Stimulated activated effector memory CD8-positive, alpha-beta T cell treated with anti-CD3 and anti-CD28 coated beads, Interleukin-12 subunit alpha, Interleukin-12 subunit beta, amount 100 ng/mL, for 72 hours (primary cell): ENCODE results near the gene COL20A1.
A peak's percentile ranks its signal among the peaks of the same experiment; 100 is the strongest.
"Not testable (repeated sequence)": the region's sequence is repeated elsewhere in the genome, so short reads cannot be mapped to it uniquely, and the experiment has no call there.

Experiments
- ATAC-seq: fragments of 150-1000 bp; cut with Tn5 transposase; 2 replicates; pipeline ENCODE4 v1.10.0; 2021
- DNase-seq, 2 donors: peaks; one replicate each; pipeline ENCODE4 v3.0.0; 2021 to 2022; ENCODE audit warnings: low spot score in 2 of 2
- H3K27ac Mint-ChIP-seq: one replicate; pipeline ENCODE4 v1.8.0; 2022; ENCODE audit warnings: mild to moderate bottlenecking, mixed read lengths
- H3K36me3 Mint-ChIP-seq: one replicate; pipeline ENCODE4 v1.8.0; 2022; ENCODE audit warnings: mild to moderate bottlenecking, mixed read lengths
- H3K4me1 Mint-ChIP-seq: one replicate; pipeline ENCODE4 v1.8.0; 2022; ENCODE audit warnings: mixed read lengths
- H3K4me3 Mint-ChIP-seq: one replicate; pipeline ENCODE4 v1.8.0; 2022; ENCODE audit warnings: mild to moderate bottlenecking, mixed read lengths
- H3K9me3 Mint-ChIP-seq: one replicate; pipeline ENCODE4 v1.8.0; 2022; ENCODE audit warnings: mixed read lengths

Gene COL20A1

DNA sequence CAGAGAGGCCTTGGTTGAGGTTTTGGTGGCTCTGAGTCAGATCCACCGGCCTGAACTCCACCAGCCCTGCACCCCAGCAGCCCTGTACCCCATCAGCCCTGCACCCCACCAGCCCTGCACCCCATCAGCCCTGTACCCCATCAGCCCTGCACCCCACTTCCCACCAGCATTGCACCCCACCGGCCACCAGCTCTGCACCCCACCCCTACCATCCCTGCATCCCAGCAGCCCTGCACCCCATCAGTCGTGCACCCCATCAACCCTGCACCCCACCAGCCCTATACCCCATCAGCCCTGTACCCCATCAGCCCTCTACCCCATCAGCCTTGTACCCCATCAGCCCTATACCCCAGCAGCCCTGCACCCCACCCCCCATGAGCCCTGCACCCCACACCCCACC, 82.5 kb downstream of the COL20A1 start:
- Mint-ChIP-seq H3K4me3 (no peak overlapping the region), H3K4me1 (no peaks in the 10 kb centered on the region), H3K36me3 (no peaks in the 10 kb centered on the region), H3K27ac (no peak overlapping the region), H3K9me3 (no peaks in the 10 kb centered on the region)
- DNase-seq (no peak), ATAC-seq (no peak)

DNA sequence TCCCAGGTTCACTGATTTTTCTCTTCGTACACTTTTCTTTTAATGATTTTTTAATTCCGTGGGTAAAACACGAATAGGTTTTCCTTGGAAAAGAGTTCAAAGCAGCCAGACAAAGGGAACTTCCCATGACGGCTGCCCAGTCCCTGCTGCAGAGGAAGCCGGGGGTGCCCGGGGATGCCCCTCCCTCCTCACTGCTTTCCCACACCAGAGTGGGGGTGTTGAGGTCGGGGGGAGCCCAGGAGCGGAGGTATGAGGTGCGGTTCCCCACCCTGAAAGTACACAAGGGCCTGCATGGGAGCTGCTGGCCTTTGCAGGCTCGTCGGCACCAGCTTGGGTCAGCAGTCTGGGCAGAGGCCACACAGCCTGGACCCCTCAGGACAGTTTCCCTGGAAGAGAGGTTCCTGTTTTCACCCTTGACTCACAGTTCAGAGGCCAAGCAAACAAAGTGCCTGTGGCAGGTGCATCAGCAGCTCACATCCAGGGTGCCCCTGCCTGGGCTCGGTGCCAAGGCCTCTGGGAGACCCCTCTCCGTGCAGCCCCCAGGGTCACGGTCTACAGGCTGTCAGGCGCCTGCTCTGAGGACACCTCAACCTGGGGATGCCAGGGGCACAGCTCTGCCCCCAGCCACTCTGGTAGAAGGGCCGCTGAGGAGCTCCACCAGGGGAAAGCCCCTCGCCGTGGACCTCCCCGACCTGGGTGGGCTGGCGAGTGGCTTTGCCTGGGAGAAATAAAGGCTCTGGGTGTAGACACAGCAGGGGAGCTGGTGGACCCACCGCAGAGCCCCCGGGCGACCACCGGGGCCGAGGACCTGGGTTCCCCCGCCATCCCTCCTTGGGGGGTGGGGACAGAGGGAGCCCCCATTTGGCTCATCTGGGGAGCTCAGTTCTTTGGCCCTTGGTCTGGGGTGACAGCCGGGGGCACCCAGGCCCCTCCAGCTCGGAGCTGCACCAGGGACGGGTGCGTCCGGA, 83.6 kb downstream of the COL20A1 start:
- Mint-ChIP-seq H3K4me1 (no peaks in the 10 kb centered on the region), H3K9me3 (no peaks in the 10 kb centered on the region), H3K36me3 (no peaks in the 10 kb centered on the region), H3K4me3 (no peak overlapping the region), H3K27ac (no peak overlapping the region)
- no peak for DNase-seq
- ATAC-seq, result no peak

GRCh38 chr20:63377256-63377941, 84.4 kb downstream of the COL20A1 start:
- H3K36me3 Mint-ChIP-seq, result no peaks in the 10 kb centered on the region
- no peaks in the 10 kb centered on the region for H3K4me1 Mint-ChIP-seq
- H3K27ac Mint-ChIP-seq, result no peak overlapping the region
- ATAC-seq, result no peak
- no peak overlapping the region for H3K4me3 Mint-ChIP-seq
- no peaks in the 10 kb centered on the region for H3K9me3 Mint-ChIP-seq
- DNase-seq, result no peak

DNA sequence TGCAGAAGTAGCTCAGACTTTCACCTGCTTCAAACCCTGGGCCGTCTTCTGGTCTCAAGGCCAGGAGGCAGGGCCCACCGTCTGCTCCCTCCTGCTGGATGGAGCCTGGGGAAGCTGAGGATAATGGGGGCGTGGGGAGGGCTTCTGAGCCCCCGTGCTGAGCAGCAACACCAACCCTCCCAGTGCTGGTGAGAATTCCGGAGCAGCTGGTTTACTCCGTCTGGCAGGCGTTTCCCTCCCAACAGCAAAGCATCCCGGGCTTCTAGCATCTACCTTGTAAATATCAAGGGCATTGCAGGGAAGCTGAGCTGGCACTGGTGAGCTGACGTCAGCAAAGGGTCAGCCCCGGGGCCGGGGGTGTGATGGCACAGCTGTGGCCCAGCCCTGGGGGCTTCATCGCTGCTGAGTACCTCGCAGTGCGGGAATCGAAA, 85.0 kb downstream of the COL20A1 start:
- Mint-ChIP-seq H3K9me3 (no peaks in the 10 kb centered on the region), H3K4me3 (no peak overlapping the region), H3K4me1 (no peaks in the 10 kb centered on the region), H3K27ac (no peak overlapping the region), H3K36me3 (no peaks in the 10 kb centered on the region)
- no peak for ATAC-seq
- DNase-seq, result no peak

DNA sequence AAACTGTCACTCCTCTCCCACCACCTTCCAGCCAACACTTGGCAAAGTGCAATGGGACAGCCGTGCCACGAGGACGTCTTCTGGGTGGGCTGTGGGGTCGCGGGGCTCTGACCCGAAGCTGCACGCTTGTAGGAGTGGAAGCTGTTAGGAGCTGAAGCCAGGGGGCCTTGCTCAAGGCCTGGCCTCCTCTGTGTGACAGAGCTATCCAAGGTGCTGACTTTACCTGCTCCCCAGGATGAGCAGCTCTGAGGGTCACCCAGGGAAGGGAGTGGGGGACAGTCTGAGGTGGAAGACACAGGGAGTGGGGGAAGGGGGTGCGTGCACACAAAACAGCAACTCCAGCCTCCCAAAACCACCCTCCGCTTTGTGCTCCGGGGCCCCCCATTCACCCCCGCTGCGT, 85.6 kb downstream of the COL20A1 start:
- no peaks in the 10 kb centered on the region for H3K4me1 Mint-ChIP-seq
- no peak for ATAC-seq
- H3K36me3 Mint-ChIP-seq, result no peaks in the 10 kb centered on the region
- H3K4me3 Mint-ChIP-seq, result no peak overlapping the region
- DNase-seq, result no peak
- no peak overlapping the region for H3K27ac Mint-ChIP-seq
- no peaks in the 10 kb centered on the region for H3K9me3 Mint-ChIP-seq

DNA sequence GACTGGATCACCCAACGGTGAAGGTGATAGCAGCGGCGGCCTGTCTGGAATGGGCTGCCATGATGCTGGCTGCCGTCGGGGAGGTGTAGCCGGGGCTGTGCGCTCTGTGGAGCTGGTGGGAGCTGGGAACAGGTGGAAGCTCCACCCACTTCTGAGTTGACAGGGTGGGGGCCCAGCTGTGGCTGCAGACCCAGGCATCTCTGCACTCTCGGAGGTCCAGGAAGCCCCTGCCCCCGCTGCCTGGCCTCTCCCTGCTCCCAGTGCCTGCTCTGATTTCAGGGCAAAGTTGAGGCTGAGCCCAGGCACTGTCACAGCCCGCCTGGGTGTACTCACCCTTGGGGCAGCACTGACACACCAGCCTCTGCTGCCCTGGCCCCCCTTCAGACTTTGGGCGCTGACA, 86.3 kb downstream of the COL20A1 start:
- H3K4me3 Mint-ChIP-seq, result no peak overlapping the region
- no peak overlapping the region for H3K27ac Mint-ChIP-seq
- no peaks in the 10 kb centered on the region for H3K4me1 Mint-ChIP-seq
- no peaks in the 10 kb centered on the region for H3K9me3 Mint-ChIP-seq
- no peaks in the 10 kb centered on the region for H3K36me3 Mint-ChIP-seq
- ATAC-seq (no peak), DNase-seq (no peak)

DNA sequence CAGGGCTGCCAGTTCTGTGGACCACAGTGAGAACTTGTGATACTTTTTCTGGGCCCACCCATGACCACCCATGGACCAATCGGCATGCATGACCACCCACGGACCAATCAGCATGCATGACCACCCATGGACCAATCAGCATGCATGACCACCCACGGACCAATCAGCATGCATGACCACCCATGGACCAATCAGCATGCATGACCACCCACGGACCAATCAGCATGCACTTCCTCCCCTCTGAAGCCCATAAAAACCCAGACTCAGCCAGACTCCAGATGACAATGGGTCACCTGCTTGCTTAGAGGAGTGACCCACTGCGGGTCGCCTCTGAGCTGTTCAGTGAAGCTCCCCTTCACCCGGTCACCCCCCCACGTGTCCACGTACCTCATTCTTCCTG, 86.9 kb downstream of the COL20A1 start:
- H3K27ac Mint-ChIP-seq, H3K4me1 Mint-ChIP-seq, H3K36me3 Mint-ChIP-seq, H3K9me3 Mint-ChIP-seq, H3K4me3 Mint-ChIP-seq, DNase-seq, ATAC-seq: not testable (repeated sequence)

DNA sequence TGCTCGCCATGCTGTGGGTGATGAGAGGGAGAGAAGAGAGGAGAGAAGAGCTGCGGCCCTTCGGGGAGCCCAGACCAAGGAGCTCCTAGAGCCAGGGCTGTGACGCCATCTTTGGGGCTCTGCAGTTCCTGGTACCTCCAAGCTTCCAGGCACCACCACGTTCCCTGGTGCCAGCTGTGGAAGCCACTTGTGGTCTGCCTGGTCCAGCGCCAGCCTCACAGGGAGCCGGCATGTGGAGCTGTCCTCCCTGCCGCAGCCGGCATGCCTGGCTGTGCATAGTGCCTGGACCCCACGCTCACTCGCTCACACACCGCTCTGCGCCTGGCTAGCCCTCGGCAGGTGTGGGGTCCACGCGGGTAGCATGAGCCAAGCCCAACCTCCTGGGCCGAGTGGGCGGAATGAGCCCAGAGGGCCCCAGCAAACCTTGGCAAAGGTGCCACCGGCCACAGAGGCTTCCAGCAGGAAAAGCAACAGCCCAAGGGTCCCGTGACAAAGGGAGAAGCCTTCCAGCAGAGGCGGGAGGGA, 87.4 kb downstream of the COL20A1 start:
- H3K27ac Mint-ChIP-seq, result no peak overlapping the region
- DNase-seq (no peak), ATAC-seq (no peak)
- H3K36me3 Mint-ChIP-seq, result no peaks in the 10 kb centered on the region
- H3K4me3 Mint-ChIP-seq, result no peak overlapping the region
- H3K4me1 Mint-ChIP-seq, result no peaks in the 10 kb centered on the region
- H3K9me3 Mint-ChIP-seq, result peaks cover 2% of the 10 kb centered on the region

GRCh38 chr20:63381781-63382431, 88.9 kb downstream of the COL20A1 start:
- peak; percentile 22 to 69 for DNase-seq
- Mint-ChIP-seq H3K4me3 (no peak overlapping the region), H3K4me1 (no peaks in the 10 kb centered on the region), H3K9me3 (peaks cover 10% of the 10 kb centered on the region), H3K36me3 (no peaks in the 10 kb centered on the region), H3K27ac (no peak overlapping the region)
- peak; percentile 33 for ATAC-seq

DNA sequence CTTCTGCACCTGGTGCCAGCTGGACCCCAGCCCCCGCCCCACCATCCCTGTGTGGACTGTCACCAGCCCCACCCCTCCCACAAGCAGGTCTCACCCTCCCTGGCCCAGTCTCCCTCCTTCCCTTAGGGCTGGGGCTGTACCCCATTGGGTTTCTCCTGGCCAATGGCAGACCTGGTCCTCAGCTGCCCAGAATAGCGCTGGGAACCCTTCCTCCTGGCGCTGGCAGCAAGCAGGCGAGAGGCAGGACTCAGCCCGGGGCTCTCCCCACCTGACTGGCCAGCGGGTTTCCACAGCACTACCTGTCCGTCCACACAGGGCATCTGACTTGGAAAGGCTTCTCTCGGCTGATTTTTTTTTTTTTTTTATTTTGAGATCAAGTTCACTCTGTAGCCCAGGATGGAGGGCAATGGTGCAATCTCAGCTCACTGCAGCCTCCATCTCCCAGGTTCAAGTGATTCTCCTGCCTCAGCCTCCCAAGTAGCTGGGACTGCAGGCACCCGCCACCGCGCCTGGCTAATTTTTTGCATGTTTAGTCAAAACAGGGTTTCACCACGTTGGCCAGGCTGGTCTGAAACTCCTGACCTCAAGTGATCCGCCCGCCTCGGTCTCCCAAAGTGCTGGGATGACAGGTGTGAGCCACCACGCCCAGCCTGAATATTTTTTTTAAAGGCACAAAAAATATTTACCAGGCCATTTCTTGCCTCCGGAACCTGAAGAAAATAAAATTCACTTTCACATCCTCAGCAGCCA, 89.7 kb downstream of the COL20A1 start:
- H3K4me3 Mint-ChIP-seq, result no peak overlapping the region
- H3K9me3 Mint-ChIP-seq, result peaks cover 13% of the 10 kb centered on the region
- H3K36me3 Mint-ChIP-seq, result no peaks in the 10 kb centered on the region
- no peak overlapping the region for H3K27ac Mint-ChIP-seq
- ATAC-seq (no peak), DNase-seq (no peak)
- no peaks in the 10 kb centered on the region for H3K4me1 Mint-ChIP-seq

GRCh38 chr20:63383556-63383955, 90.6 kb downstream of the COL20A1 start:
- H3K4me3 Mint-ChIP-seq, result no peak overlapping the region
- ATAC-seq (no peak), DNase-seq (no peak)
- no peak overlapping the region for H3K27ac Mint-ChIP-seq
- H3K9me3 Mint-ChIP-seq, result peaks cover 13% of the 10 kb centered on the region
- H3K4me1 Mint-ChIP-seq, result no peaks in the 10 kb centered on the region
- no peaks in the 10 kb centered on the region for H3K36me3 Mint-ChIP-seq

DNA sequence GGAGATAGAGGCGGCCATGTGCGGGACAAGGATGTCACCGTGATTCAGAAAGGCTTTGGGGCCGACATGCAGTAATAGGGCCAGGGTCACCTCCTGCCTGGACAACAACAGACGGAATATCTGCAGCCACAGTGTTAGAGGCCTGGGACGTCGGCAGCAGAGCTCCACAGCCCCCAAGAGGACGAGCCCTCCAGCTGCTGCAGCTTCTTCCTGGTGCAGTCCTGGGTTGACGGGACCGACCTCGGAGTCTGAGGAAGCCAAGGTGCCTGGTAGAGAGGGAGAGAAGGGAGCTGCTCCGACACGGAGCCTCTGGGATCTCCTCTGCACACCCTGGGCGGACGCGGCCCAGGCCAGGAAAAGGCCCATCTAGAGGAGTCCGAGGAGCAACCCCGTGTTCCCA, 91.3 kb downstream of the COL20A1 start:
- no peak for DNase-seq
- no peak overlapping the region for H3K27ac Mint-ChIP-seq
- no peak for ATAC-seq
- H3K4me3 Mint-ChIP-seq, result no peak overlapping the region
- H3K36me3 Mint-ChIP-seq, result no peaks in the 10 kb centered on the region
- H3K4me1 Mint-ChIP-seq, result no peaks in the 10 kb centered on the region
- peaks cover 13% of the 10 kb centered on the region for H3K9me3 Mint-ChIP-seq
